Activated naive CD4-positive, alpha-beta T cell treated with anti-CD3 and anti-CD28 coated beads, Interleukin-2, amount 10 ng/mL, durations not matched to agents 5 hours and 36 hours (primary cell): ENCODE data around the gene DENND1C. TPM values are rescaled to one million over a fixed set of nuclear protein-coding genes. Genes with fewer than 3 reads are reported as not detected.

Experiments used
- total RNA-seq, 2 experiments: library from RNA; stranded (reverse); gene quantifications; one replicate each; pipeline ENCODE4 v1.2.3, GENCODE V29; 2021

The DENND1C gene
- 100 to 1,000 TPM; 117 to 125 TPM for total RNA-seq

GRCh38 chr19:6481541-6482342 is at the start of gene DENND1C:
Gene DENND1C (minus strand): TSS chr19:6481787. CDS start chr19:6481695, 92 bp downstream.

GRCh38 chr19:6530386-6531162 is 49.0 kb upstream of the DENND1C start, which contains the start of gene TNFSF9:
Gene TNFSF9 (plus strand): TSS chr19:6531026. CDS start chr19:6531037, 11 bp downstream.

GRCh38 chr19:6501740-6502648 is 20.4 kb upstream of the DENND1C start, which contains the start of gene TUBB4A:
Gene TUBB4A (minus strand): TSS chr19:6502309. CDS start chr19:6502212, 97 bp downstream.

GRCh38 chr19:6464070-6464873 is 17.3 kb downstream of the DENND1C start, which contains the start of gene CRB3:
Gene CRB3 (plus strand): TSS chr19:6464271. CDS start chr19:6464702, 431 bp downstream.

GRCh38 chr19:6459262-6460098 is 22.1 kb downstream of the DENND1C start, which contains the start of gene SLC25A23:
Gene SLC25A23 (minus strand): TSS chr19:6459792. CDS start chr19:6459628, 164 bp downstream.

GRCh38 chr19:6433663-6434062 is 47.9 kb downstream of the DENND1C start, which contains the start of gene SLC25A41:
Gene SLC25A41 (minus strand): TSS chr19:6433763. CDS start chr19:6433693, 70 bp downstream.

GRCh38 chr19:6424195-6424938 is 57.2 kb downstream of the DENND1C start, which contains the start of gene KHSRP:
Gene KHSRP (minus strand): TSS chr19:6424811. CDS start chr19:6424701, 110 bp downstream.

Other genes starting within 250 kb of the DENND1C start
- gene MLLT1, start 201.8 kb downstream of the DENND1C start, total RNA-seq: 10 to 100 TPM; 36.2 to 39.2 TPM
- under 1 TPM; 0.40 to 0.84 TPM for gene ACER1, start 148.2 kb downstream of the DENND1C start, total RNA-seq
- 100 to 1,000 TPM; 107 to 116 TPM for gene CLPP, start 120.3 kb downstream of the DENND1C start, total RNA-seq
- gene ALKBH7, start 109.0 kb downstream of the DENND1C start, total RNA-seq: 10 to 100 TPM; 70.0 to 71.1 TPM
- gene PSPN, start 105.9 kb downstream of the DENND1C start, total RNA-seq: 1 to 10 TPM; 2.3 TPM
- 10 to 100 TPM; 67.1 to 70.0 TPM for gene GTF2F1, start 88.6 kb downstream of the DENND1C start, total RNA-seq
- 100 to 1,000 TPM; 239 to 254 TPM for gene KHSRP, start 57.0 kb downstream of the DENND1C start, total RNA-seq
- not detected for gene SLC25A41, start 48.0 kb downstream of the DENND1C start, total RNA-seq
- gene SLC25A23, start 22.0 kb downstream of the DENND1C start, total RNA-seq: 10 to 100 TPM; 38.4 to 39.3 TPM
- gene CRB3, start 17.5 kb downstream of the DENND1C start, total RNA-seq: 1 to 10 TPM; 1.2 to 1.3 TPM
- gene TUBB4A, start 20.5 kb upstream of the DENND1C start, total RNA-seq: 1 to 10 TPM; 2.1 to 2.8 TPM
- gene TNFSF9, start 49.2 kb upstream of the DENND1C start, total RNA-seq: under 1 TPM; 0.71 to 0.77 TPM
- 1 to 10 TPM; 6.7 to 6.8 TPM for gene CD70, start 109.4 kb upstream of the DENND1C start, total RNA-seq
- 10 to 100 TPM; 11.8 to 13.5 TPM for gene TNFSF14, start 188.4 kb upstream of the DENND1C start, total RNA-seq
- gene C3, start 238.9 kb upstream of the DENND1C start, total RNA-seq: not detected